Osteoblast (primary cell): Measurements from ENCODE around the gene CCNL2. TPM values are rescaled to one million over a fixed set of nuclear protein-coding genes. Genes with fewer than 3 reads are reported as not detected.

ENCODE experiments used
- DNase-seq: peaks from one replicate; pipeline ENCODE4 v3.0.0; 2011; ENCODE audit warnings: low spot score, mixed read lengths; ENCODE audit not compliant: insufficient read length; ENCODE audit errors: missing footprints
- H2AFZ ChIP-seq: 2 replicates; pipeline ENCODE4 v1.6.0; 2011; ENCODE audit warnings: mild to moderate bottlenecking, low read length
- H3K27ac ChIP-seq: 2 replicates; pipeline ENCODE4 v1.5.1; 2011; ENCODE audit warnings: mild to moderate bottlenecking, low read depth, low read length, moderate library complexity
- H3K27me3 ChIP-seq: 2 replicates; pipeline ENCODE4 v1.6.0; 2012; ENCODE audit warnings: mild to moderate bottlenecking, control low read depth, inconsistent platforms, low read length, moderate library complexity; ENCODE audit not compliant: insufficient read depth
- H3K36me3 ChIP-seq: 2 replicates; pipeline ENCODE4 v1.5.1; 2011; ENCODE audit warnings: mild to moderate bottlenecking, low read length, control low read depth, moderate library complexity; ENCODE audit not compliant: insufficient read depth
- H3K4me1 ChIP-seq: 2 replicates; pipeline ENCODE4 v1.5.1; 2011; ENCODE audit warnings: mild to moderate bottlenecking, low read length, control low read depth, moderate library complexity; ENCODE audit not compliant: insufficient read depth
- H3K4me2 ChIP-seq: 2 replicates; pipeline ENCODE4 v1.6.0; 2011; ENCODE audit warnings: mild to moderate bottlenecking, low read length; ENCODE audit not compliant: insufficient read depth
- H3K4me3 ChIP-seq: fragments of 200-600 bp; sonication (generic); 3 replicates; pipeline ENCODE4 v1.5.1; 2012; ENCODE audit warnings: mild to moderate bottlenecking, low read length, inconsistent platforms; ENCODE audit not compliant: insufficient read depth
- H3K79me2 ChIP-seq: 2 replicates; pipeline ENCODE4 v1.6.0; 2012; ENCODE audit warnings: mild to moderate bottlenecking, low read length, control low read depth, inconsistent platforms; ENCODE audit not compliant: insufficient read depth
- H3K9me3 ChIP-seq: 2 replicates; pipeline ENCODE4 v1.5.1; 2011; ENCODE audit warnings: low read depth, low read length, control low read depth
- H4K20me1 ChIP-seq: 2 replicates; pipeline ENCODE4 v1.6.0; 2012; ENCODE audit warnings: mild to moderate bottlenecking, low read length, control low read depth; ENCODE audit not compliant: insufficient read depth
- total RNA-seq: library from RNA; depleted of rRNA; stranded (reverse); fragments of >200 nt; gene quantifications from 2 replicates; pipeline ENCODE4 v1.2.3, GENCODE V29; 2012
- TF ChIP-seq, protein P1 (sequence below): IDR thresholded peaks from 2 replicates; pipeline ENCODE4 v1.5.1; 2011; ENCODE audit warnings: mild to moderate bottlenecking, low read depth, low read length, moderate library complexity; ENCODE audit errors: extremely low read depth

The CCNL2 gene
- total RNA-seq, 1 donor, result 138 TPM

DNA sequence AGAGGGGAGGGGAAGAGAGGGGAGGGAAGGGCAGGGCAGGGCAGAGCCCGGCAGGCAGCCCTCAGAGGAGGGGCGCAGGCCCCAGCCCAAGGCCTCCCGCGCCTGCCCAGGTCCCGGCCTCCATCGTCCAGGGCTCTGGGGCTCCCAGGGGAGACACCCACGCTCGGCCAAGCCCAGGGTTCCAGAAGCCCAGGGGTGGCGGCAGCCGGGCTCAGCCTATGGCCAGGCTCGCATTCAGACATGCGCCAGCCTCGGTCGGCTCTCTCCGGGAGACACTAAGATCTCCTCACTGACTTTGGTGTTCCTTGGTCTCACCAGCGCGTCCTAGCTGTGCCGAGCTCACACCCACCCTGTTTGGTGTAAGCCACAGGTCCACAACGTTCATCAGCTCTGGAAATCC is 29.0 kb upstream of the CCNL2 start:
- TF ChIP-seq, protein P1, sequence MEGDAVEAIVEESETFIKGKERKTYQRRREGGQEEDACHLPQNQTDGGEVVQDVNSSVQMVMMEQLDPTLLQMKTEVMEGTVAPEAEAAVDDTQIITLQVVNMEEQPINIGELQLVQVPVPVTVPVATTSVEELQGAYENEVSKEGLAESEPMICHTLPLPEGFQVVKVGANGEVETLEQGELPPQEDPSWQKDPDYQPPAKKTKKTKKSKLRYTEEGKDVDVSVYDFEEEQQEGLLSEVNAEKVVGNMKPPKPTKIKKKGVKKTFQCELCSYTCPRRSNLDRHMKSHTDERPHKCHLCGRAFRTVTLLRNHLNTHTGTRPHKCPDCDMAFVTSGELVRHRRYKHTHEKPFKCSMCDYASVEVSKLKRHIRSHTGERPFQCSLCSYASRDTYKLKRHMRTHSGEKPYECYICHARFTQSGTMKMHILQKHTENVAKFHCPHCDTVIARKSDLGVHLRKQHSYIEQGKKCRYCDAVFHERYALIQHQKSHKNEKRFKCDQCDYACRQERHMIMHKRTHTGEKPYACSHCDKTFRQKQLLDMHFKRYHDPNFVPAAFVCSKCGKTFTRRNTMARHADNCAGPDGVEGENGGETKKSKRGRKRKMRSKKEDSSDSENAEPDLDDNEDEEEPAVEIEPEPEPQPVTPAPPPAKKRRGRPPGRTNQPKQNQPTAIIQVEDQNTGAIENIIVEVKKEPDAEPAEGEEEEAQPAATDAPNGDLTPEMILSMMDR, result no peak
- no peak overlapping the region for H3K4me3 ChIP-seq
- no peaks in the 10 kb centered on the region for H3K27me3 ChIP-seq
- H3K9me3 ChIP-seq, result no peaks in the 10 kb centered on the region
- no peaks in the 10 kb centered on the region for H4K20me1 ChIP-seq
- H3K4me2 ChIP-seq, result no peak overlapping the region
- H3K27ac ChIP-seq, result no peak overlapping the region
- no peaks in the 10 kb centered on the region for H3K36me3 ChIP-seq
- H2AFZ ChIP-seq, result no peak overlapping the region
- DNase-seq, result peak; percentile 80
- no peaks in the 10 kb centered on the region for H3K79me2 ChIP-seq
- peaks cover 13% of the 10 kb centered on the region for H3K4me1 ChIP-seq

- Histone ChIP-seq H3K9me3 (no peaks in the 10 kb centered on the region), H3K4me2 (no peak overlapping the region), H4K20me1 (no peaks in the 10 kb centered on the region), H2AFZ (no peak overlapping the region), H3K4me3 (peak overlapping the region; percentile 52), H3K79me2 (no peaks in the 10 kb centered on the region), H3K27ac (no peak overlapping the region), H3K36me3 (no peaks in the 10 kb centered on the region), H3K27me3 (no peaks in the 10 kb centered on the region), H3K4me1 (peaks cover 16% of the 10 kb centered on the region)
- TF ChIP-seq, protein P1, result no peak
- DNase-seq, result no peak
Measured at GRCh38 chr1:1427820-1428148, 28.6 kb upstream of the CCNL2 start.

GRCh38 chr1:1427106-1427819 is 28.1 kb upstream of the CCNL2 start:
- no peaks in the 10 kb centered on the region for H3K36me3 ChIP-seq
- H3K4me3 ChIP-seq, result peak overlapping the region; percentile 52
- H3K27me3 ChIP-seq, result no peaks in the 10 kb centered on the region
- H2AFZ ChIP-seq, result no peak overlapping the region
- DNase-seq, result peak; percentile 96
- H4K20me1 ChIP-seq, result no peaks in the 10 kb centered on the region
- TF ChIP-seq, protein P1, result no peak
- H3K9me3 ChIP-seq, result no peaks in the 10 kb centered on the region
- H3K27ac ChIP-seq, result no peak overlapping the region
- H3K4me1 ChIP-seq, result peaks cover 20% of the 10 kb centered on the region
- H3K79me2 ChIP-seq, result no peaks in the 10 kb centered on the region
- no peak overlapping the region for H3K4me2 ChIP-seq

DNA sequence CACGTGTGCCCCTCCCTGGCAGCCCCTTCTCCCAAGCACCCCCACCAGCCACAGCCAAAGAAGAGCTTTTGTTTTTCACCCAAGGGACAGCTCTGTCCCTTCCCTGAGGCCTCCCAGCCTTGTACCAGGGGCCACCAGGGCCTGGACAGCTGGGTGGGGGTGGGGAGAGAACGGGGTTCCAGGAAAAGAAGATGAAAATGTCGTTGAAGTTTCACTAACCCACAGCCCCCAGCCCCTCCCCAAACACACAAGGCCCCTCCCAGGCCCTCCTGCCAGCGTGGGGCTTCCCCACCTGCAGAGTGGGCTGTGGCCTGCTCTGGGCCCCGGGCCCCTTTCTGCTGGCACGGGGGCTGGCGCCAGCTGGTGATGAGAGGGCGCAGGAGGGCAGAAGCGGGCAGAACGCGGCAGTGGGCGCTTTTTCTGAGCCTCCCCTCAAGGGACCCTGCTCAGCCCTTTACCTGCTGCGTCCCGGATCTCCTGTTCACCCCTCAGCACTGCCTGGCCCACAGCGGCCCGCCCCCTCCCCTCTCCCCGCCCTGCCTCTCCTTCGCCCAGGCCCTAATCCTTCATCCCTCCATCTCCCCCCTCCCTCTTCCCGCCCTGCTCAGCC is 27.5 kb upstream of the CCNL2 start:
- no peak overlapping the region for H3K4me3 ChIP-seq
- DNase-seq, result peak; percentile 70
- no peak overlapping the region for H2AFZ ChIP-seq
- no peak overlapping the region for H3K4me2 ChIP-seq
- no peaks in the 10 kb centered on the region for H4K20me1 ChIP-seq
- peaks cover 16% of the 10 kb centered on the region for H3K4me1 ChIP-seq
- no peaks in the 10 kb centered on the region for H3K79me2 ChIP-seq
- no peaks in the 10 kb centered on the region for H3K27me3 ChIP-seq
- TF ChIP-seq, protein P1, result no peak
- no peak overlapping the region for H3K27ac ChIP-seq
- no peaks in the 10 kb centered on the region for H3K9me3 ChIP-seq
- H3K36me3 ChIP-seq, result no peaks in the 10 kb centered on the region
